ENCODE measurements around the gene WIPI1. TPM values are rescaled to one million over a fixed set of nuclear protein-coding genes. Genes with fewer than 3 reads are reported as not detected.
A peak's percentile ranks its signal among the peaks of the same experiment; 100 is the strongest.

Gene WIPI1
- total and polyA plus RNA-seq, 2 of the 13 experiments (the other 11 are each of a cell fraction or from before 2014, with no cell fraction given) = 29.4 to 141 TPM

GRCh38 chr17:68441070-68441770 is 16.1 kb downstream of the WIPI1 start:
- no peak overlapping the region for H2AFZ ChIP-seq (ENCODE audit: low read length)
- no peak for DNase-seq (ENCODE audit: low spot score)
- no peaks in the 10 kb centered on the region for H4K20me1 ChIP-seq (ENCODE audit: insufficient read depth, low read length)
- intact Hi-C loops (cut with micrococcal nuclease; ENCODE audit: unreplicated experiment) (no loop called here), in situ Hi-C loops (cut with HindIII; ENCODE audit: extremely low pct_ligation_motif_present, low pct_unique_long_range_greater_than_20kb) (no loop called here)
- no peaks in the 10 kb centered on the region for H3K27me3 ChIP-seq (ENCODE audit: control insufficient read depth in 1 of 2, insufficient read depth in 2 of 2, low read length in 2 of 2)
- H3K9me3 ChIP-seq (ENCODE audit: low read length) = no peaks in the 10 kb centered on the region
- WGBS (ENCODE audit: low lambda C conversion rate) = 97% methylated on average over 14 of the region's 14 CpGs
- H3K4me2 ChIP-seq (ENCODE audit: low read depth, low read length) = no peak overlapping the region
- TSS peak; percentile 11 for BruUV-seq (replicated peaks)
- no peak overlapping the region for H3K27ac ChIP-seq (ENCODE audit: extremely low read length, insufficient read depth, low read length)
- TF ChIP-seq TCF12 (IDR thresholded peaks at IDR 0.05) = no peak
- no peak for TF ChIP-seq TCF12 (CRISPR knock-in tag; IDR thresholded peaks at IDR 0.05)
- no peak for TF ChIP-seq ZBTB21 (CRISPR knock-in tag; IDR thresholded peaks at IDR 0.05)
- no peak for TF ChIP-seq MTA1 (CRISPR knock-in tag; IDR thresholded peaks at IDR 0.05; ENCODE audit: borderline replicate concordance)
- TF ChIP-seq PAWR (CRISPR knock-in tag; IDR thresholded peaks at IDR 0.05; ENCODE audit: borderline replicate concordance) = no peak
- TF ChIP-seq, protein P1, sequence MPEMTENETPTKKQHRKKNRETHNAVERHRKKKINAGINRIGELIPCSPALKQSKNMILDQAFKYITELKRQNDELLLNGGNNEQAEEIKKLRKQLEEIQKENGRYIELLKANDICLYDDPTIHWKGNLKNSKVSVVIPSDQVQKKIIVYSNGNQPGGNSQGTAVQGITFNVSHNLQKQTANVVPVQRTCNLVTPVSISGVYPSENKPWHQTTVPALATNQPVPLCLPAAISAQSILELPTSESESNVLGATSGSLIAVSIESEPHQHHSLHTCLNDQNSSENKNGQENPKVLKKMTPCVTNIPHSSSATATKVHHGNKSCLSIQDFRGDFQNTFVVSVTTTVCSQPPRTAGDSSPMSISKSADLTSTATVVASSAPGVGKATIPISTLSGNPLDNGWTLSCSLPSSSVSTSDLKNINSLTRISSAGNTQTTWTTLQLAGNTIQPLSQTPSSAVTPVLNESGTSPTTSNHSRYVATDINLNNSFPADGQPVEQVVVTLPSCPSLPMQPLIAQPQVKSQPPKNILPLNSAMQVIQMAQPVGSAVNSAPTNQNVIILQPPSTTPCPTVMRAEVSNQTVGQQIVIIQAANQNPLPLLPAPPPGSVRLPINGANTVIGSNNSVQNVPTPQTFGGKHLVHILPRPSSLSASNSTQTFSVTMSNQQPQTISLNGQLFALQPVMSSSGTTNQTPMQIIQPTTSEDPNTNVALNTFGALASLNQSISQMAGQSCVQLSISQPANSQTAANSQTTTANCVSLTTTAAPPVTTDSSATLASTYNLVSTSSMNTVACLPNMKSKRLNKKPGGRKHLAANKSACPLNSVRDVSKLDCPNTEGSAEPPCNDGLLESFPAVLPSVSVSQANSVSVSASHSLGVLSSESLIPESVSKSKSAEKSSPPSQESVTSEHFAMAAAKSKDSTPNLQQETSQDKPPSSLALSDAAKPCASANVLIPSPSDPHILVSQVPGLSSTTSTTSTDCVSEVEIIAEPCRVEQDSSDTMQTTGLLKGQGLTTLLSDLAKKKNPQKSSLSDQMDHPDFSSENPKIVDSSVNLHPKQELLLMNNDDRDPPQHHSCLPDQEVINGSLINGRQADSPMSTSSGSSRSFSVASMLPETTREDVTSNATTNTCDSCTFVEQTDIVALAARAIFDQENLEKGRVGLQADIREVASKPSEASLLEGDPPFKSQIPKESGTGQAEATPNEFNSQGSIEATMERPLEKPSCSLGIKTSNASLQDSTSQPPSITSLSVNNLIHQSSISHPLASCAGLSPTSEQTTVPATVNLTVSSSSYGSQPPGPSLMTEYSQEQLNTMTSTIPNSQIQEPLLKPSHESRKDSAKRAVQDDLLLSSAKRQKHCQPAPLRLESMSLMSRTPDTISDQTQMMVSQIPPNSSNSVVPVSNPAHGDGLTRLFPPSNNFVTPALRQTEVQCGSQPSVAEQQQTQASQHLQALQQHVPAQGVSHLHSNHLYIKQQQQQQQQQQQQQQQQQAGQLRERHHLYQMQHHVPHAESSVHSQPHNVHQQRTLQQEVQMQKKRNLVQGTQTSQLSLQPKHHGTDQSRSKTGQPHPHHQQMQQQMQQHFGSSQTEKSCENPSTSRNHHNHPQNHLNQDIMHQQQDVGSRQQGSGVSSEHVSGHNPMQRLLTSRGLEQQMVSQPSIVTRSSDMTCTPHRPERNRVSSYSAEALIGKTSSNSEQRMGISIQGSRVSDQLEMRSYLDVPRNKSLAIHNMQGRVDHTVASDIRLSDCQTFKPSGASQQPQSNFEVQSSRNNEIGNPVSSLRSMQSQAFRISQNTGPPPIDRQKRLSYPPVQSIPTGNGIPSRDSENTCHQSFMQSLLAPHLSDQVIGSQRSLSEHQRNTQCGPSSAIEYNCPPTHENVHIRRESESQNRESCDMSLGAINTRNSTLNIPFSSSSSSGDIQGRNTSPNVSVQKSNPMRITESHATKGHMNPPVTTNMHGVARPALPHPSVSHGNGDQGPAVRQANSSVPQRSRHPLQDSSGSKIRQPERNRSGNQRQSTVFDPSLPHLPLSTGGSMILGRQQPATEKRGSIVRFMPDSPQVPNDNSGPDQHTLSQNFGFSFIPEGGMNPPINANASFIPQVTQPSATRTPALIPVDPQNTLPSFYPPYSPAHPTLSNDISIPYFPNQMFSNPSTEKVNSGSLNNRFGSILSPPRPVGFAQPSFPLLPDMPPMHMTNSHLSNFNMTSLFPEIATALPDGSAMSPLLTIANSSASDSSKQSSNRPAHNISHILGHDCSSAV (CRISPR knock-in tag; IDR thresholded peaks at IDR 0.05; ENCODE audit: borderline replicate concordance) = no peak
- TF ChIP-seq, protein P2, sequence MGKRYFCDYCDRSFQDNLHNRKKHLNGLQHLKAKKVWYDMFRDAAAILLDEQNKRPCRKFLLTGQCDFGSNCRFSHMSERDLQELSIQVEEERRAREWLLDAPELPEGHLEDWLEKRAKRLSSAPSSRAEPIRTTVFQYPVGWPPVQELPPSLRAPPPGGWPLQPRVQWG (CRISPR knock-in tag; IDR thresholded peaks at IDR 0.05; ENCODE audit: borderline replicate concordance, low read depth) = no peak
- TF ChIP-seq FOXK1 (CRISPR knock-in tag; IDR thresholded peaks at IDR 0.05; ENCODE audit: borderline replicate concordance, low read depth) = no peak
- TF ChIP-seq PCBP2 (optimal IDR thresholded peaks at IDR 0.05; ENCODE audit: low read depth, low read length, poor library complexity, severe bottlenecking) = no peak
- no peak for TF ChIP-seq ZC3H13 (CRISPR knock-in tag; IDR thresholded peaks at IDR 0.05)
- TF ChIP-seq ZNF367 (CRISPR knock-in tag; IDR thresholded peaks at IDR 0.05; ENCODE audit: borderline replicate concordance) = no peak
- no peak for ATAC-seq
- POLR2A ChIA-PET = interaction anchor here (1.0 kb wide), 1 partner anchor 16 kb away, joined by 4 read pairs; the partner anchor contains the start of gene WIPI1
- H3K4me3 ChIP-seq (replicated peaks in 1 of 3; ENCODE audit: insufficient read depth in 1 of 3, low read depth in 2 of 3, low read length in 3 of 3) = no peak overlapping the region
- CTCF ChIA-PET (ENCODE audit: low intra/inter-chr PET ratio, low total read pairs) = no interaction called here
- H3K9ac ChIP-seq (ENCODE audit: insufficient read depth, low read depth, low read length) = no peak overlapping the region
- FAIRE-seq = no peak
- H3K4me1 ChIP-seq (ENCODE audit: insufficient read depth, low read length) = peaks cover 37% of the 10 kb centered on the region
- peaks cover 10 to 17% of the 10 kb centered on the region in 2 experiments for H3K36me3 ChIP-seq (replicated peaks in 1 of 2; ENCODE audit: control insufficient read depth in 1 of 2, insufficient read depth in 2 of 2, low read length in 2 of 2)
- no peaks in the 10 kb centered on the region for H3K79me2 ChIP-seq (ENCODE audit: insufficient read depth, low read length)

All from HepG2 (cell line).